Measurements from ENCODE around the gene DISP2.

Gene DISP2

GRCh38 chr15:40381818-40382529, 24.0 kb downstream of the DISP2 start:
- H4K20me1 ChIP-seq (ENCODE audit: insufficient read depth, low read length, poor library complexity, severe bottlenecking), result peaks cover 18% of the 10 kb centered on the region
- TF ChIP-seq CTCF (conservative IDR thresholded peaks at IDR 0.05; ENCODE audit: low read length) (no peak), EZH2phosphoT487 (IDR thresholded peaks at IDR 0.05; ENCODE audit: borderline replicate concordance) (no peak)
- no peak overlapping the region for H3K4me3 ChIP-seq (ENCODE audit: low read length, poor library complexity, severe bottlenecking)
- H3K4me1 ChIP-seq (ENCODE audit: insufficient read depth, low read length, poor library complexity, severe bottlenecking), result peaks cover 22% of the 10 kb centered on the region
- H3K9me2 ChIP-seq (replicated peaks; ENCODE audit: low read depth, low read length), result no peaks in the 10 kb centered on the region
- H3K9ac ChIP-seq (ENCODE audit: low read depth, low read length, poor library complexity, severe bottlenecking), result no peak overlapping the region
- H3K4me2 ChIP-seq (ENCODE audit: low read depth, low read length, poor library complexity, severe bottlenecking), result no peak overlapping the region
- peak overlapping the region; percentile 83 for H2AFZ ChIP-seq (ENCODE audit: low read length)
- no peaks in the 10 kb centered on the region for H3K9me3 ChIP-seq (ENCODE audit: insufficient read depth, low read depth, low read length)
- H3K36me3 ChIP-seq (ENCODE audit: insufficient read depth, low read length), result peaks cover 8% of the 10 kb centered on the region; the same call in 1 of the 2 replicates
- H3K79me2 ChIP-seq (ENCODE audit: insufficient read depth, low read length), result peaks cover 42% of the 10 kb centered on the region
- no peaks in the 10 kb centered on the region for H3F3A ChIP-seq (ENCODE audit: low read depth)
- peaks cover 3% of the 10 kb centered on the region for H3K27me3 ChIP-seq (ENCODE audit: insufficient read depth, low read length, poor library complexity, severe bottlenecking)

- peaks cover 48% of the 10 kb centered on the region for H3K79me2 ChIP-seq (ENCODE audit: insufficient read depth, low read length)
- H3K9me3 ChIP-seq (ENCODE audit: insufficient read depth, low read depth, low read length), result no peaks in the 10 kb centered on the region
- no peaks in the 10 kb centered on the region for H3K9me2 ChIP-seq (replicated peaks; ENCODE audit: low read depth, low read length)
- peaks cover 3% of the 10 kb centered on the region for H3K27me3 ChIP-seq (ENCODE audit: insufficient read depth, low read length, poor library complexity, severe bottlenecking)
- peak within 1 kb of the TSS; percentile 98 for H3K9ac ChIP-seq (ENCODE audit: low read depth, low read length, poor library complexity, severe bottlenecking)
- H3K4me1 ChIP-seq (ENCODE audit: insufficient read depth, low read length, poor library complexity, severe bottlenecking), result peaks cover 22% of the 10 kb centered on the region
- peak within 1 kb of the TSS; percentile 83 for H2AFZ ChIP-seq (ENCODE audit: low read length)
- peaks cover 16% of the 10 kb centered on the region; the same call in 1 of the 2 replicates for H3K36me3 ChIP-seq (ENCODE audit: insufficient read depth, low read length)
- TF ChIP-seq EZH2phosphoT487 (IDR thresholded peaks at IDR 0.05; ENCODE audit: borderline replicate concordance) (no peak), CTCF (conservative IDR thresholded peaks at IDR 0.05; ENCODE audit: low read length) (no peak)
- peak within 1 kb of the TSS; percentile 100 for H3K4me3 ChIP-seq (ENCODE audit: low read length, poor library complexity, severe bottlenecking)
- peak within 1 kb of the TSS; percentile 99 for H3K4me2 ChIP-seq (ENCODE audit: low read depth, low read length, poor library complexity, severe bottlenecking)
- H4K20me1 ChIP-seq (ENCODE audit: insufficient read depth, low read length, poor library complexity, severe bottlenecking), result peaks cover 18% of the 10 kb centered on the region
- no peaks in the 10 kb centered on the region for H3F3A ChIP-seq (ENCODE audit: low read depth)
Observed at GRCh38 chr15:40382580-40383456, 24.8 kb downstream of the DISP2 start, which contains the start of gene KNSTRN. TSS of gene KNSTRN (plus strand) at chr15:40382721. CDS start at chr15:40382836, 115 bp downstream.

- Histone ChIP-seq H3K4me2 (ENCODE audit: low read depth, low read length, poor library complexity, severe bottlenecking) (no peak overlapping the region), H3K4me1 (ENCODE audit: insufficient read depth, low read length, poor library complexity, severe bottlenecking) (peaks cover 22% of the 10 kb centered on the region), H3K36me3 (ENCODE audit: insufficient read depth, low read length) (peaks cover 44% of the 10 kb centered on the region; the same call in 1 of the 2 replicates), H3K9me3 (ENCODE audit: insufficient read depth, low read depth, low read length) (no peaks in the 10 kb centered on the region), H3K79me2 (ENCODE audit: insufficient read depth, low read length) (peaks cover 63% of the 10 kb centered on the region), H4K20me1 (ENCODE audit: insufficient read depth, low read length, poor library complexity, severe bottlenecking) (peaks cover 18% of the 10 kb centered on the region), H2AFZ (ENCODE audit: low read length) (no peak overlapping the region), H3K9me2 (replicated peaks; ENCODE audit: low read depth, low read length) (no peaks in the 10 kb centered on the region), H3F3A (ENCODE audit: low read depth) (no peaks in the 10 kb centered on the region), H3K9ac (ENCODE audit: low read depth, low read length, poor library complexity, severe bottlenecking) (no peak overlapping the region), H3K4me3 (ENCODE audit: low read length, poor library complexity, severe bottlenecking) (no peak overlapping the region), H3K27me3 (ENCODE audit: insufficient read depth, low read length, poor library complexity, severe bottlenecking) (peaks cover 3% of the 10 kb centered on the region)
- TF ChIP-seq CTCF (conservative IDR thresholded peaks at IDR 0.05; ENCODE audit: low read length) (no peak), EZH2phosphoT487 (IDR thresholded peaks at IDR 0.05; ENCODE audit: borderline replicate concordance) (no peak)
Observed at GRCh38 chr15:40386480-40386879, 28.5 kb downstream of the DISP2 start.
